DMS79 (cell line): ENCODE results near the gene NFE2.

Experiments
- DNase-seq: peaks from one replicate; lab custom pipeline; 2025; lab: John Stamatoyannopoulos, UW

Gene NFE2

DNA sequence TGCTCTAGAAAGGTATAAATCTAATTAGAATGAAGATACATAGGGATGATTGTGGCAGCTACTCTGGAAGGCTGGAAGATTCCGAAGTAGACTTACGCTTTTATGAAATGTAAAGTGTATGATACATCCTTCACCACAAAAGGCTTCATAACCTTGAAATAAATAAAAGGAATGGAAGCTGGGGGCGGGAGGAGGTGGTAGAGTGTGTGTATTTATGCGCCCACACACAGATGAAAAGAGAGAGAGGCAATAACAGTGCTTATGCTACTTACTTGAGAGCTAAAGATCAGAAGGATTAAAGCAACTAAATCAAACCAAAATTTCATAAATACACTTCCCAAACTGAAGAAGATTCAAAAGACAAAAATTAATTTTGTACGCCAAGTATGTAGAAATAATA, 51.3 kb downstream of the NFE2 start:
- DNase-seq = no peak

DNA sequence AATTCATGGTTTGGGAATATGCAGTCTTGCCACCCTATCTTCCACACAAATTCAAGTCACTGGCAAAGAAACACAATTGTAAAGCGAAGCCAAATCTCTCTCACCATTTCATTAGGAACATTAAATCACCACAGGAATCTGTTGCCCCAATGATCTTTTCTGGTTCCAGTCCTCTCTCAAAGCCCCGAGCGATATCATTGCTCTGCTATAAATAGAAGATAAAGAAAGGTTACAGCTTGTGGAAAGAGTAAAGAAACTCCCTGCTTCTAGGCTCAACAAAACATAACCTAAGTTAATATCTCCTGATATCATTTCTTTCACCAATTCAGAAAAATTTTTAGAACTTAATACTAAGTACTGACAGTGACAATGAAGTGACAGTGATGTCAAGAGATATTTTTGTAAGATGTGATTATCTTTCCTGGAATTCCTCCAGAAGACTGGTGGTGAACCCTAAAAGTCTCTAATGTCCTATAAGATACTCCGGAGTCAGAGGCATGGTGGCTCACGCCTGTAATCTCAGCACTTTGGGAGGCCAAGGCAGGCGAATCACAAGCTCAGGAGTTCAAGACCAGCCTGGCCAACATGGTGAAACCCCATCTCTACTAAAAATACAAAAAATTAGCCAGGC, 54.7 kb downstream of the NFE2 start:
- DNase-seq = no peak
